Measurements from ENCODE around the gene SEC14L6. TPM values are rescaled to one million over a fixed set of nuclear protein-coding genes. Genes with fewer than 3 reads are reported as not detected.

The SEC14L6 gene
- total RNA-seq, 2 donors from 2014 or later: 1.6 to 2.1 TPM

GRCh38 chr22:30580896-30581295 lies 34.4 kb upstream of the SEC14L6 start:
- Histone ChIP-seq H3K36me3 (ENCODE audit: control insufficient read depth, insufficient read depth, low read length) (peaks cover 76% of the 10 kb centered on the region), H3K27me3 (ENCODE audit: control insufficient read depth, insufficient read depth, low read length, poor library complexity, severe bottlenecking) (no peaks in the 10 kb centered on the region), H3K9me3 (ENCODE audit: control insufficient read depth, low read length) (no peaks in the 10 kb centered on the region), H3K4me1 (ENCODE audit: control insufficient read depth, insufficient read depth, low read length) (no peaks in the 10 kb centered on the region), H3K4me3 (ENCODE audit: low read length) (no peak overlapping the region), H3K9ac (ENCODE audit: extremely low read depth, low read length, poor library complexity, severe bottlenecking) (no peak overlapping the region), H3K27ac (ENCODE audit: low read depth, low read length) (no peak overlapping the region)
- no peak for DNase-seq
- no peak overlapping the region for H3K4me3 Mint-ChIP-seq
- H3K27ac Mint-ChIP-seq: no peak overlapping the region
- 86 to 100% methylated on average over 2 to 6 of the region's 6 CpGs for WGBS, 2 experiments (ENCODE audit: insufficient coverage in 1 of 2, insufficient read length in 1 of 2)
- no peak for TF ChIP-seq CTCF (conservative IDR thresholded peaks at IDR 0.05)
- peaks cover 70% of the 10 kb centered on the region for H3K36me3 Mint-ChIP-seq (ENCODE audit: low read depth)
- no peaks in the 10 kb centered on the region for H3K4me1 Mint-ChIP-seq
- no peaks in the 10 kb centered on the region for H3K27me3 Mint-ChIP-seq (ENCODE audit: insufficient read depth)
- no peaks in the 10 kb centered on the region for H3K9me3 Mint-ChIP-seq

- Histone ChIP-seq H3K27me3 (ENCODE audit: control insufficient read depth, insufficient read depth, low read length, poor library complexity, severe bottlenecking) (no peaks in the 10 kb centered on the region), H3K4me3 (ENCODE audit: low read length) (no peak overlapping the region), H3K4me1 (ENCODE audit: control insufficient read depth, insufficient read depth, low read length) (no peaks in the 10 kb centered on the region), H3K36me3 (ENCODE audit: control insufficient read depth, insufficient read depth, low read length) (peaks cover 61% of the 10 kb centered on the region), H3K9ac (ENCODE audit: extremely low read depth, low read length, poor library complexity, severe bottlenecking) (no peak overlapping the region), H3K9me3 (ENCODE audit: control insufficient read depth, low read length) (no peaks in the 10 kb centered on the region), H3K27ac (ENCODE audit: low read depth, low read length) (no peak overlapping the region)
- TF ChIP-seq CTCF (conservative IDR thresholded peaks at IDR 0.05): no peak
- no peak overlapping the region for H3K27ac Mint-ChIP-seq
- H3K36me3 Mint-ChIP-seq (ENCODE audit: low read depth): peaks cover 53% of the 10 kb centered on the region
- no peak overlapping the region for H3K4me3 Mint-ChIP-seq
- DNase-seq: no peak
- 94 to 96% methylated on average over 10 to 12 of the region's 12 CpGs for WGBS, 2 experiments (ENCODE audit: insufficient coverage in 1 of 2, insufficient read length in 1 of 2)
- H3K4me1 Mint-ChIP-seq: peaks cover 6% of the 10 kb centered on the region
- H3K27me3 Mint-ChIP-seq (ENCODE audit: insufficient read depth): peaks cover under 1% of the 10 kb centered on the region
- H3K9me3 Mint-ChIP-seq: no peaks in the 10 kb centered on the region
Observed at GRCh38 chr22:30578481-30578880, 31.9 kb upstream of the SEC14L6 start.

GRCh38 chr22:30575859-30576258 lies 29.3 kb upstream of the SEC14L6 start:
- peaks cover 17% of the 10 kb centered on the region for H3K4me1 Mint-ChIP-seq

More at GRCh38 chr22:30575859-30576258, 29.3 kb upstream of the SEC14L6 start:
- no peaks in the 10 kb centered on the region for H3K9me3 Mint-ChIP-seq
- H3K4me3 Mint-ChIP-seq: no peak overlapping the region
- Histone ChIP-seq H3K27me3 (ENCODE audit: control insufficient read depth, insufficient read depth, low read length, poor library complexity, severe bottlenecking) (no peaks in the 10 kb centered on the region), H3K36me3 (ENCODE audit: control insufficient read depth, insufficient read depth, low read length) (peaks cover 44% of the 10 kb centered on the region), H3K9me3 (ENCODE audit: control insufficient read depth, low read length) (no peaks in the 10 kb centered on the region), H3K9ac (ENCODE audit: extremely low read depth, low read length, poor library complexity, severe bottlenecking) (no peak overlapping the region), H3K27ac (ENCODE audit: low read depth, low read length) (no peak overlapping the region), H3K4me3 (ENCODE audit: low read length) (no peak overlapping the region), H3K4me1 (ENCODE audit: control insufficient read depth, insufficient read depth, low read length) (no peaks in the 10 kb centered on the region)
- H3K36me3 Mint-ChIP-seq (ENCODE audit: low read depth): peaks cover 46% of the 10 kb centered on the region
- no peak overlapping the region for H3K27ac Mint-ChIP-seq
- 93 to 95% methylated on average over 12 to 15 of the region's 15 CpGs for WGBS, 2 experiments (ENCODE audit: insufficient coverage in 1 of 2, insufficient read length in 1 of 2)
- DNase-seq: no peak
- TF ChIP-seq CTCF (conservative IDR thresholded peaks at IDR 0.05): no peak
- H3K27me3 Mint-ChIP-seq (ENCODE audit: insufficient read depth): peaks cover 2% of the 10 kb centered on the region
